NT2/D1 (cell line): Measurements from ENCODE around the gene SOX11.
A peak's percentile ranks its signal among the peaks of the same experiment; 100 is the strongest.

Experiments
- DNase-seq: peaks from one replicate; pipeline ENCODE4 v3.0.0-alpha.2; 2011; ENCODE audit warnings: low read depth, low spot score
- H3K27me3 ChIP-seq: 2 replicates; pipeline ENCODE4 v1.6.0; 2011; ENCODE audit warnings: mild to moderate bottlenecking; ENCODE audit not compliant: insufficient read length, insufficient read depth
- H3K36me3 ChIP-seq: 2 replicates; pipeline ENCODE4 v1.6.1; 2011; ENCODE audit warnings: mild to moderate bottlenecking, low read length, mixed read lengths; ENCODE audit not compliant: insufficient read depth, insufficient read length
- H3K4me1 ChIP-seq: 2 replicates; pipeline ENCODE4 v1.5.1; 2011; ENCODE audit not compliant: insufficient read depth, insufficient read length
- H3K4me3 ChIP-seq: 2 replicates; pipeline ENCODE4 v1.5.1; 2011; ENCODE audit warnings: low read depth; ENCODE audit not compliant: insufficient read length
- H3K9ac ChIP-seq: 2 replicates; pipeline ENCODE4 v1.6.0; 2011; ENCODE audit warnings: low read depth; ENCODE audit not compliant: insufficient read length
- H3K9me3 ChIP-seq: 2 replicates; pipeline ENCODE4 v1.5.1; 2011; ENCODE audit warnings: mild to moderate bottlenecking, low read length; ENCODE audit not compliant: insufficient read depth
- SUZ12 ChIP-seq: IDR thresholded peaks from 2 replicates; pipeline ENCODE4 v1.6.1; 2011; ENCODE audit not compliant: insufficient read length, insufficient read depth; ENCODE audit errors: extremely low read depth
- YY1 ChIP-seq: IDR thresholded peaks from 2 replicates; pipeline ENCODE4 v1.6.1; 2011; ENCODE audit not compliant: insufficient read length, insufficient read depth
- ZNF274 ChIP-seq: IDR thresholded peaks from 2 replicates; pipeline ENCODE4 v1.6.1; 2011; ENCODE audit warnings: mild to moderate bottlenecking, low read depth, low read length

SOX11 gene

DNA sequence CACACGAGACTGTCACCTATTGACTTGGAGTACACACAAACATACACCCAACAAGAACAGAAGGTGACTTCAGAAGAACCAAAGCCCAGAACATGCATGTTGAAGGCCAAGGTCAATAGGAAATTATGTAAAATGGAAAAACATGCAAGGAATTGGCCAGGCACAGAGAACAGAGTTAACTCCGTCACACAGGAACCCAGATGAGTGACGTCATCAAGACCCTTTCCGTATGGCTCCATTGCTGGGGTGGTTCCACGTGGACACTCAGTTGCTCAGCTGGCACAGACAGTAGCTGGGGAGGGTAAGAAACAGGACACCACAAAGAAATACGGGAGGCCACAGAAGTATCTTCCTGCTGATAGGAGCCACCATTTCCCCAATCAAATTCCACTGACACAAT, 18.4 kb downstream of the SOX11 start:
- no peak for TF ChIP-seq YY1
- TF ChIP-seq ZNF274, result no peak
- TF ChIP-seq SUZ12, result no peak
- Histone ChIP-seq H3K27me3 (no peaks in the 10 kb centered on the region), H3K9me3 (no peaks in the 10 kb centered on the region), H3K4me1 (no peaks in the 10 kb centered on the region), H3K4me3 (no peak overlapping the region), H3K9ac (no peak overlapping the region), H3K36me3 (no peaks in the 10 kb centered on the region)
- DNase-seq, result no peak

DNA sequence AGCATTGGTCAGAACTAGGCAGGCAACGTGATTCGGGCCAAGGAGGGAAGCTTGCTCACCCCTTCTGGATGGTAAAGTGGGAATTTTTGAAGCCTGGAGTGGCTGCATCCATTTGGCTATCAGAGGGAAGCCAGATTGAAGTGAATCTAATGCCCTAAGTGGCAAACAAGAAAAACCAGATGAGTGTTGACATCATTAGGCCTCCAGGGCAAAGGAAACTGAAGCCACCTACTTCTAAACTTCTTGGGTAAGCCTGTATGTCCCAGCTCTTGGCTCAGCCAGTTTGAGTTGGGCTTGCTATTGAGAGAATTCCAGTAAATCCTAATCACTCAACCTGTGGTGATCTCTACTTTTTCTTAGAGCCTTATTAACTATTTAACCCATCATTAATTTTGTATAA, 20.9 kb downstream of the SOX11 start:
- no peak overlapping the region for H3K4me3 ChIP-seq
- no peaks in the 10 kb centered on the region for H3K36me3 ChIP-seq
- no peak overlapping the region for H3K9ac ChIP-seq
- TF ChIP-seq YY1 (no peak), SUZ12 (no peak), ZNF274 (no peak)
- peaks cover 2% of the 10 kb centered on the region; the same call in 1 of the 2 replicates for H3K9me3 ChIP-seq
- H3K27me3 ChIP-seq, result no peaks in the 10 kb centered on the region
- DNase-seq, result no peak
- H3K4me1 ChIP-seq, result no peaks in the 10 kb centered on the region

DNA sequence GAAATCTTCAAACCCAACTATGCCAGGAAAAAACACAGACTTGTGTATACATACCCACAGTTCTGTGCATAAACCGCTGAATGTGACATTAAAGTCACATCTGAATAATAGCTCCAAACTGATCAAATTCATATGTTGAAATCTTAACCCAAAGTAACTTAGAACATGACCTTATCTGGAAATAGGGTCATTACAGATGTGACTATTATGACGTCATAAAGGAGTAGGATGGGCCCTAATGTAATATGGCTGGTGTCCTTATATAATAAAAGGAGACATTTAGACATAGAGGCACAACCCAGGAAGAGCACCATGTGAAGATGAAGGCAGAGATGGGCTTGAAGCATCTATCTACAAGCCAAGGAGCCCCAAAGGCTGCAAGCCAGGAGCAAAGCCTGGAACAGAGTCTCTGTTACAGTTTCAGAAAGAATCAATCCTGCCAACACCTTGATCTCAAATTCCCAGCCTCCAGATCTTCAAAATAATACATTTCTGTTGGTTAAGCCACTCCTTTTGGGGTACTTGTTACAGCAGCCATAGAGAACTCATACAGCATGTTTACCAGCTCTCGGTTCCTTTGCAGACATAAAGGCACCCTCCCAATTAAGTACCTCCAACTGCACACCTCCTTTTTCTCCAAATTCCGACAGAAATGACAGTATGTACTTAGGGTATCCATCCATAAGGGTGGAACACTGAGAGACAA, 27.6 kb downstream of the SOX11 start:
- H3K9ac ChIP-seq, result no peak overlapping the region
- H3K4me1 ChIP-seq, result no peaks in the 10 kb centered on the region
- no peaks in the 10 kb centered on the region for H3K36me3 ChIP-seq
- H3K4me3 ChIP-seq, result no peak overlapping the region
- DNase-seq, result no peak
- no peak for TF ChIP-seq YY1
- TF ChIP-seq ZNF274, result peak; percentile 55
- TF ChIP-seq SUZ12, result no peak
- no peaks in the 10 kb centered on the region for H3K27me3 ChIP-seq
- peaks cover 27% of the 10 kb centered on the region for H3K9me3 ChIP-seq

- H3K36me3 ChIP-seq, result no peaks in the 10 kb centered on the region
- H3K9ac ChIP-seq, result no peak overlapping the region
- H3K9me3 ChIP-seq, result peaks cover 27% of the 10 kb centered on the region
- TF ChIP-seq YY1, result no peak
- H3K4me1 ChIP-seq, result no peaks in the 10 kb centered on the region
- H3K4me3 ChIP-seq, result no peak overlapping the region
- H3K27me3 ChIP-seq, result no peaks in the 10 kb centered on the region
- DNase-seq, result no peak
Measured at GRCh38 chr2:5720426-5720825, 28.2 kb downstream of the SOX11 start.

- Histone ChIP-seq H3K27me3 (no peaks in the 10 kb centered on the region), H3K9ac (no peak overlapping the region), H3K4me3 (no peak overlapping the region), H3K4me1 (no peaks in the 10 kb centered on the region), H3K36me3 (no peaks in the 10 kb centered on the region), H3K9me3 (peaks cover 27% of the 10 kb centered on the region)
- no peak for TF ChIP-seq SUZ12
- no peak for TF ChIP-seq ZNF274
- no peak for DNase-seq
Measured at GRCh38 chr2:5722236-5722635, 30.1 kb downstream of the SOX11 start.

DNA sequence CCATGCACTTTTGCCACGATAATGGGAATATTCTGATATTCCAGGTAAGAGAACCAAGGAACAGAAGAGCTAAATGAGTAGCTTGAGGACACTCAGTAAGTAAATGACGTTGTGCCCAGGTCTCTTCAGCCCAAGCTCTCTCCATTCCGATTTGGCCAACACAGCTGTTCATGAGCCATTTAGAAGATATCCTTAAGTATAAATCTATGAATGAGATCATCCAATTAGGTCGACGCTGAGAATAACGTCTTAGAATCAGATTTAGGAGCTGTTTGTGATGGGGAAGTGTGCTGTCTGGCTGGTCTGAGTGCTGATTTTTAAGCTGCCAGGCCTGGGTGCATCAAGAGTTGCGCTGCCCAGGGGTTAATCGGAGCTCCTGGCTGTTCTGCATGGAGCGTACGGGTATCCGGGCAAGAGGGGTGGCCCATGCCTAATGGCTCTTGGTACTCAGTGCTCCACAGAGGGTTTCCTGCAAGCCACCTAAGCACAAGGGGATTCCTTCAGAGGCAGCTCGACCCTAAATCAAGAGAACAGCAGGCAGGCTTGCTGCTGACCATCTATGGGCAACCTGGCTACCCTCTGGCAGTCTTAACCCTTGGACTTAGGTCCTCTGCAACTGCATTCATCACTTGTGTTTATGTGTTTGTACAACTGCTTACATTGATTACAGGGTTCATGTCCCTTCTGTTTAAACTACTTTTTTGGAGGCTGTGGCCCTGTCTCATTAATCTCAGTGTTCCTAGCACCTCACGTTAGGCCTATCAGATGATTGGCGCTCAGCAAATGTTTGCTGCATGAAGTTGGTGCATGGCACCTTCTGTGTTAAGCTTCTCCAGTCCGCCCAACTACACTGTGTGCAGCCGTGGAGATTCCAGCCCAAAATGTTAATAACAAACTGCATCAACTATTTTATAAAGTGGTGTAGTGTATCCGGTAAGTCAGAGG, 31.9 kb downstream of the SOX11 start:
- H3K27me3 ChIP-seq, result no peaks in the 10 kb centered on the region
- TF ChIP-seq ZNF274 (no peak), SUZ12 (no peak), YY1 (no peak)
- H3K4me1 ChIP-seq, result no peaks in the 10 kb centered on the region
- peaks cover 17% of the 10 kb centered on the region for H3K9me3 ChIP-seq
- no peak for DNase-seq
- H3K4me3 ChIP-seq, result no peak overlapping the region
- H3K9ac ChIP-seq, result no peak overlapping the region
- no peaks in the 10 kb centered on the region for H3K36me3 ChIP-seq

DNA sequence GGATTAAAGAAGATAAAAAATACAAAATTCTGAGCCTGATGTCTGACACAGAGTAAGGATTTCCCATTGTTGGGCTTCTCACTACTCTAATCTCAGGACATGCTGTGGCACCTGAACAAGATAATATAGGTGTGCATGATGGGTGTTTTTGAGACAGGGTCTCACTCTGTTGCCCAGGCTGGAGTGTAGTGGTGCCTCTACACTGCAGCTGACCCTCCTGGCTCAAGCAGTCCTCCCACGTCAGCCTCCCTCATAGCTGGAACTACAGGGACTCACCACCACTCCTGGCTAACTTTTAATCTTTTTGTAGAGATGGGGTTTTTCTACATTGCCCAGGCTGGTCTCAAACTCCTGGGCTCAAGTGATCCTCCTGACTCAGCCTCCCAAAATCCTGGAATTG, 32.9 kb downstream of the SOX11 start:
- TF ChIP-seq YY1, result no peak
- TF ChIP-seq SUZ12, result no peak
- Histone ChIP-seq H3K4me1 (no peaks in the 10 kb centered on the region), H3K36me3 (no peaks in the 10 kb centered on the region), H3K9me3 (peaks cover 7% of the 10 kb centered on the region), H3K4me3 (peak overlapping the region; percentile 15), H3K9ac (no peak overlapping the region), H3K27me3 (no peaks in the 10 kb centered on the region)
- no peak for DNase-seq
